Endodermal cell (in vitro differentiated cells): Measurements from ENCODE around the gene FIS1. TPM values are rescaled to one million over a fixed set of nuclear protein-coding genes. Genes with fewer than 3 reads are reported as not detected.
"Not testable (repeated sequence)": the region's sequence is repeated elsewhere in the genome, so short reads cannot be mapped to it uniquely, and the experiment has no call there.

Experiments
- DNase-seq: peaks from one replicate; pipeline ENCODE4 v3.0.0-alpha.2; 2017
- H3K27ac ChIP-seq: 2 replicates; pipeline ENCODE4 v1.5.1; 2013; ENCODE audit warnings: mild to moderate bottlenecking, low read depth, low read length, moderate library complexity
- H3K27me3 ChIP-seq: 2 replicates; pipeline ENCODE4 v1.6.1; 2013; ENCODE audit warnings: mild to moderate bottlenecking, low read length, moderate library complexity; ENCODE audit not compliant: insufficient read depth, control insufficient read depth, poor library complexity, severe bottlenecking
- H3K36me3 ChIP-seq: 2 replicates; pipeline ENCODE4 v1.7.0; 2013; ENCODE audit warnings: mild to moderate bottlenecking, low read length, moderate library complexity; ENCODE audit not compliant: control insufficient read depth, insufficient read depth
- H3K4me1 ChIP-seq: one replicate; pipeline ENCODE4 v1.7.0; 2013; ENCODE audit warnings: low read length; ENCODE audit not compliant: control insufficient read depth, insufficient read depth
- H3K4me3 ChIP-seq: 2 replicates; pipeline ENCODE4 v1.5.1; 2013; ENCODE audit warnings: mild to moderate bottlenecking, low read length, moderate library complexity
- H3K9ac ChIP-seq: 2 replicates; pipeline ENCODE4 v1.6.1; 2013; ENCODE audit warnings: mild to moderate bottlenecking, low read length, moderate library complexity; ENCODE audit not compliant: poor library complexity, severe bottlenecking; ENCODE audit errors: extremely low read depth
- H3K9me3 ChIP-seq: 2 replicates; pipeline ENCODE4 v1.6.1; 2013; ENCODE audit warnings: mild to moderate bottlenecking, low read length, moderate library complexity; ENCODE audit not compliant: control insufficient read depth
- H3K27ac Mint-ChIP-seq: 2 replicates; pipeline ENCODE4 v1.8.0; 2020; ENCODE audit warnings: mixed read lengths
- H3K27me3 Mint-ChIP-seq: 2 replicates; pipeline ENCODE4 v1.8.0; 2021; ENCODE audit warnings: mild to moderate bottlenecking, mixed read lengths; ENCODE audit not compliant: insufficient read depth
- H3K36me3 Mint-ChIP-seq: 2 replicates; pipeline ENCODE4 v1.8.0; 2020; ENCODE audit warnings: low read depth, mixed read lengths
- H3K4me1 Mint-ChIP-seq: 2 replicates; pipeline ENCODE4 v1.8.0; 2020; ENCODE audit warnings: mixed read lengths
- H3K4me3 Mint-ChIP-seq: 2 replicates; pipeline ENCODE4 v1.8.0; 2020; ENCODE audit warnings: mild to moderate bottlenecking, moderate library complexity, mixed read lengths
- H3K9me3 Mint-ChIP-seq: 2 replicates; pipeline ENCODE4 v1.8.0; 2020; ENCODE audit warnings: mild to moderate bottlenecking, mixed read lengths
- WGBS, 2 experiments: methylation state at CpG; one replicate each; pipeline versions ENCODE4 v1.1.5 to v1.1.7; 2013; ENCODE audit warnings: missing lambda C conversion rate in 2 of 2, mixed read lengths in 1 of 2; ENCODE audit not compliant: insufficient coverage in 1 of 2, insufficient read length in 1 of 2; 5-methylcytosine and 5-hydroxymethylcytosine counted together
- total RNA-seq, 2 donors: library from RNA; stranded (reverse); fragmentation: NEBNext Ultra II Directional in 1 of 2; extraction: Animal tissue kit (Norgen Biotek cat#: 25700) in 1 of 2; gene quantifications; 2 replicates in 1 of 2; 3 replicates in 1 of 2; pipeline ENCODE4 v1.2.1, GENCODE V29; 2021
- TF ChIP-seq, protein P1 (sequence below): fragments of 200-600 bp; sonication (generic); conservative IDR thresholded peaks from 2 replicates; pipeline ENCODE4 v1.5.0; 2021; ENCODE audit warnings: antibody characterized with exemption, mild to moderate bottlenecking

FIS1 gene
- total RNA-seq, 2 donors from 2014 or later, result 99.9 to 102 TPM

DNA sequence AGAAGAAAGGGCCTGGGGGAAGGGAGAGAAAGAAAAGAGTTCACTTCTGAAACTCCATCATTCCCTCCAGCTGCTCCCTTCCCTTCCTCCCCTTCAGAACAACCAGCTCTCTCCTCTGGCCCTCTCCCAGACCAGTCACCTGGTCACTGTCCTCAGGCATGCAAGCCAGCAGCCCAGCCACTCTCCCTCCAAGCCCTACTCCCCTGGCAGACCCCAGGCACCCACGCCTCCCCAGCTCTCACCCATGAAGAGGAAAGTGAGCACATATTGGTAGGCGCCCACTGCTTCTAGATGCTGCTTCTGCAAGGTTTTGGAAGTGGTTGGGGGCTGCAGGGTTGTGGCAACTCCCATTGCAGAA lies 44.4 kb downstream of the FIS1 start:
- Mint-ChIP-seq H3K36me3 (no peaks in the 10 kb centered on the region), H3K27ac (no peak overlapping the region)

DNA sequence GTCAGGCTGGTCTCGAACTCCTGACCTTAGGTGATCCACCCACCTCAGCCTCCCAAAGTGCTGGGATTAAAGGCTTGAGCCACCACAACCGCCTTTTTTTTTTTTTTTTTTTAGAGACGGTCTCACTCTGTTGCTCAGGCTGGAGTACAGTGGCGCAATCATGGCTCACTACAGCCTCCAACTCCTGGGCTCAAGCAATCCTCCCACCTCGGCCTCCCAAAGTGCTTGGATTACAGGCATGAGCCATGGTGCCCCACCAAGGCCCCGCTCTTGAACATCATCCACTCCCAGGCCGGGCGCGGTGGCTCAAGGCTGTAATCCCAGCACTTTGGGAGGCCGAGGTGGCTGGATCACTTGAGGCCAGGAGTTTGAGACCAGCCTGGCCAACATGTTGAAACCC lies 45.4 kb downstream of the FIS1 start:
- not testable (repeated sequence) for H3K27me3 ChIP-seq, H3K36me3 ChIP-seq, H3K4me1 ChIP-seq, H3K36me3 Mint-ChIP-seq, H3K27ac Mint-ChIP-seq, H3K27ac ChIP-seq, H3K4me1 Mint-ChIP-seq, H3K4me3 Mint-ChIP-seq, H3K4me3 ChIP-seq, H3K9me3 ChIP-seq, H3K9me3 Mint-ChIP-seq, DNase-seq, H3K9ac ChIP-seq
- H3K27me3 Mint-ChIP-seq, result peaks cover 39% of the 10 kb centered on the region
- 93% methylated on average over 5 to 10 of the region's 10 CpGs for WGBS, 2 experiments

More for the DNA sequence above, 44.4 kb downstream of the FIS1 start:
- Histone ChIP-seq H3K27ac (no peak overlapping the region), H3K36me3 (no peaks in the 10 kb centered on the region), H3K4me3 (no peak overlapping the region), H3K9me3 (no peaks in the 10 kb centered on the region), H3K4me1 (peaks cover 5% of the 10 kb centered on the region), H3K27me3 (no peaks in the 10 kb centered on the region), H3K9ac (no peak overlapping the region)
- peaks cover 37% of the 10 kb centered on the region for H3K27me3 Mint-ChIP-seq
- TF ChIP-seq, protein P1, sequence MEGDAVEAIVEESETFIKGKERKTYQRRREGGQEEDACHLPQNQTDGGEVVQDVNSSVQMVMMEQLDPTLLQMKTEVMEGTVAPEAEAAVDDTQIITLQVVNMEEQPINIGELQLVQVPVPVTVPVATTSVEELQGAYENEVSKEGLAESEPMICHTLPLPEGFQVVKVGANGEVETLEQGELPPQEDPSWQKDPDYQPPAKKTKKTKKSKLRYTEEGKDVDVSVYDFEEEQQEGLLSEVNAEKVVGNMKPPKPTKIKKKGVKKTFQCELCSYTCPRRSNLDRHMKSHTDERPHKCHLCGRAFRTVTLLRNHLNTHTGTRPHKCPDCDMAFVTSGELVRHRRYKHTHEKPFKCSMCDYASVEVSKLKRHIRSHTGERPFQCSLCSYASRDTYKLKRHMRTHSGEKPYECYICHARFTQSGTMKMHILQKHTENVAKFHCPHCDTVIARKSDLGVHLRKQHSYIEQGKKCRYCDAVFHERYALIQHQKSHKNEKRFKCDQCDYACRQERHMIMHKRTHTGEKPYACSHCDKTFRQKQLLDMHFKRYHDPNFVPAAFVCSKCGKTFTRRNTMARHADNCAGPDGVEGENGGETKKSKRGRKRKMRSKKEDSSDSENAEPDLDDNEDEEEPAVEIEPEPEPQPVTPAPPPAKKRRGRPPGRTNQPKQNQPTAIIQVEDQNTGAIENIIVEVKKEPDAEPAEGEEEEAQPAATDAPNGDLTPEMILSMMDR, result no peak
- WGBS, 2 experiments, result 80% methylated on average over 2 of the region's 2 CpGs; no CpG with 5 or more reads in 1 of the 2 experiments
- peaks cover 7% of the 10 kb centered on the region for H3K4me1 Mint-ChIP-seq
- DNase-seq, result no peak
- H3K9me3 Mint-ChIP-seq, result no peaks in the 10 kb centered on the region
- peak overlapping the region; percentile 46 for H3K4me3 Mint-ChIP-seq

DNA sequence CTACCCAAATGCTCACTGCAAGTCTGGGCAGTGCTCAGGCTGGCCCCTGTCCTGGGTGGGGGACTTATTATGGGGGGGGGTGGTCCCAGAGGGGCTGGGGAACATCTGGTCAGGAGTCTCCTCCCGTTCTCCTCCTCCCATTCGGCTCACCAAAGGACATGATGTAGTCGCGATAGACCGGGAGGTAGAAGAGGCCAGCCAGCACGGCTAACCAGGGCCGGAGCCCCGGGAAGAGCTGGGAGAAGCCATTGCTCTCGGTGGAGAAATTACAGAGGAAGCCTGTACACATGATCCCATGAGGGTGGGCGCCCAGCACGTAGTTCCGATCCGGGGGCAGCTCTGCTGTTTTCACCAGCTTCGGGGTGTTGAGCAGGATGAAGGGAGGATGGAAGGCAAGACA lies 46.4 kb downstream of the FIS1 start:
- no peak for DNase-seq
- Mint-ChIP-seq H3K9me3 (no peaks in the 10 kb centered on the region), H3K4me1 (peaks cover 7% of the 10 kb centered on the region), H3K36me3 (no peaks in the 10 kb centered on the region), H3K27ac (no peak overlapping the region), H3K27me3 (peaks cover 34% of the 10 kb centered on the region), H3K4me3 (no peak overlapping the region)
- Histone ChIP-seq H3K4me1 (peaks cover 5% of the 10 kb centered on the region), H3K9me3 (no peaks in the 10 kb centered on the region), H3K9ac (no peak overlapping the region), H3K27ac (no peak overlapping the region), H3K27me3 (no peaks in the 10 kb centered on the region), H3K4me3 (no peak overlapping the region), H3K36me3 (no peaks in the 10 kb centered on the region)
- 92 to 94% methylated on average over 7 to 14 of the region's 14 CpGs for WGBS, 2 experiments
- TF ChIP-seq, protein P1, result no peak

DNA sequence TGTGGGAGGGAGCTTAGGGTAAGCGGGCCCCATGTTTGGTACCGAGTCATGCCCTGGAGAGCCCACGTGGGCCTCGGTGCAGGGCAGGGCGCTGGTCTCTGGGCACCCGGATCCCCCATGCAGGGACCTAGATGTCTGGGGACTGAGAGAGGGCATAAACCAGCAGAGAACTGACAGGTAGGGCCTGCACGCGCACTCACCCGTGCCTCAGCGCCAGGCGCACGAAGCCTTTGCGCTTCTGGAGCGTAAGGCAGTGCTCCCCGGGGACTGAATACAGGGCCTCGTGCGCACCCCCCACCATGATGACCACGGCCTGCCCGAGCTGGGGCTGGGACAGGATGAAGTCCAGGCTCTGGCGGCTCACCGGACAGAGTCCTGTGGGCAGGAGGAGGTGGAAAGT lies 46.9 kb downstream of the FIS1 start:
- Mint-ChIP-seq H3K27me3 (peaks cover 30% of the 10 kb centered on the region), H3K27ac (no peak overlapping the region), H3K36me3 (no peaks in the 10 kb centered on the region), H3K9me3 (no peaks in the 10 kb centered on the region), H3K4me3 (no peak overlapping the region), H3K4me1 (peaks cover 7% of the 10 kb centered on the region)
- Histone ChIP-seq H3K4me3 (no peak overlapping the region), H3K4me1 (peaks cover 5% of the 10 kb centered on the region), H3K9me3 (no peaks in the 10 kb centered on the region), H3K36me3 (no peaks in the 10 kb centered on the region), H3K27ac (no peak overlapping the region), H3K27me3 (no peaks in the 10 kb centered on the region), H3K9ac (no peak overlapping the region)
- WGBS, 2 experiments, result 93 to 95% methylated on average over 14 to 21 of the region's 21 CpGs
- DNase-seq, result no peak
- TF ChIP-seq, protein P1, result no peak
